Mucosa of gallbladder (tissue), 1 donor: ENCODE measurements around the gene CENPV. TPM values are rescaled to one million over a fixed set of nuclear protein-coding genes. Genes with fewer than 3 reads are reported as not detected.
"Not testable (repeated sequence)": the region's sequence is repeated elsewhere in the genome, so short reads cannot be mapped to it uniquely, and the experiment has no call there.

Experiments used
- DNase-seq: peaks from one replicate; pipeline ENCODE4 v3.0.0-alpha.2; 2020; ENCODE audit warnings: low spot score
- total RNA-seq: library from RNA; stranded (reverse); gene quantifications from one replicate; pipeline ENCODE4 v1.2.1, GENCODE V29; 2021
- donor health status: DM: no; HTN: no; CAD: no.

The CENPV gene
- total RNA-seq, 1 donor from 2014 or later = 37.8 TPM

DNA sequence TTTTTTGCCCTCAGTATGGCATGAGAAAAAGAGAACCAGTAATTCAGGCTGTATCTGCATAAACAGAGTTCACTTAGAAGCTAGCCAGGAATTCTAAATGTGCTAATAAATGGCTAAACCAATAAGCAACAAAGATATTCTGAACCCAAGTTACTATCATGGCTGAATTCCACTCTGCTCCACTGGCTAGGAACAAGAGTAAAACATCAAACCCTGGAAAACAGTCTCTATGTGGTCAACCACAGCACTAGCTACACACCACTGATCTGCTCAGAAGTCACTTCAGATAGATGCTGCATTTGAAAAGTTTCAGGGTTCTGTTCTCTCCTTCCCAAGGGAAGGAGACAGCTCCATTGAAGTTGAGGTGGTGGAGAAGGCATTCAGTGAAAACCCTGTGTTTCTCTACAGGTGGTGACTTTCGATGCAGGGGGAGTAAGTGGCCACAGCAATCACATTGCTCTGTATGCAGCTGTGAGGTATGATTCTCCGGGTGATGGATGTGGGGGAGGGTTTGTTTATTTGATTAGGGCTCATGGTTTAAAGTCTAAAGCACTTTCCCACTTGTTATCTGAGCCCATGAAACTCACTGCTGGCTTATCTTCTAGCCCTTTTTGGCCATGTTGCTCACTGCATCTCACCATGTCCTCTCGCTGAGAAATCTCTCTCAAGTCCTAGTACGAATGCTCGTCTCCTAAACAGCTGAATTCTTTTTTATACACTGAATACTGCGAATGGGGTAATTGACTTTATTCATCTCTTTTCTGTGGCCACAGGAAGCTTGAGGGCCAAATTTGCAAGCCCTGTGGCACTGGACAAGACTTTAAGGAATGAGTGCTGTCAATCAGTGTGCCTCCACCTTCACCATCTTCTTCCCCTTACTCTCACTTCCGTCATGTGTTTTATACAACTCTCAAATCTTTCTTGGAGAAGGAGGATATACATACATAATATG lies 39.9 kb downstream of the CENPV start:
- no peak for DNase-seq

DNA sequence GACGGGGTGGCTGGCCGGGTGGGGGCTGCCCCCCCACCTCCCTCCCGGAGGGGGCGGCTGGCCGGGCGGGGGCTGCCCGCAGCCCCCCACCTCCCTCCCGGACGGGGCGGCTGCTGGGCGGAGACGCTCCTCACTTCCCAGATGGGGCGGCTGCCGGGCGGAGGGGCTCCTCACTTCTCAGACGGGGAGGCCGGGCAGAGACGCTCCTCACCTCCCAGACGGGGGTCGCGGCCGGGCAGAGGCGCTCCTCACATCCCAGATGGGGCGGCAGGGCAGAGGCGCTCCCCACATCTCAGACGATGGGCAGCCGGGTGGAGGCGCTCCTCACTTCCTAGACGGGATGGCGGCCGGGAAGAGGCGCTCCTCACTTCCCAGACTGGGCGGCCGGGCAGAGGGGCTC lies 41.2 kb downstream of the CENPV start:
- not testable (repeated sequence) for DNase-seq

DNA sequence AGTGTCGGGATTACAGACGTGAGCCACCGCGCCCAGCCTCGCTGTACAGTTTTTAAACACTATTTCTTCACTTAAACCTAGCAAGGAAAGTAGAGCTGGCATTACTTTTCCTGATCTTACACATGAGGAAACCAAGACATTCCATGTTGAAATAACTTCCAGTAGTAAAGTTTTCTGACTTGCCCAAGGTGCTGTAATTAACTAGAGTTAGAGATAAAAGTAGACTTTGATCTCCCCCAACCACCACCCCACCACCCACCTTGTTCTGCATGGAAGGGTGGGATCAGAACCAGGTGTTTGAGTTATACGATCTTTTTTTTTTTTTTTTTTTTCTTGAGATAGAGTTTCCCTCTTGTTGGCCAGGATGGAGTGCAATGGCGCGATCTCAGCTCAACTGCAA lies 47.1 kb downstream of the CENPV start:
- DNase-seq = no peak

DNA sequence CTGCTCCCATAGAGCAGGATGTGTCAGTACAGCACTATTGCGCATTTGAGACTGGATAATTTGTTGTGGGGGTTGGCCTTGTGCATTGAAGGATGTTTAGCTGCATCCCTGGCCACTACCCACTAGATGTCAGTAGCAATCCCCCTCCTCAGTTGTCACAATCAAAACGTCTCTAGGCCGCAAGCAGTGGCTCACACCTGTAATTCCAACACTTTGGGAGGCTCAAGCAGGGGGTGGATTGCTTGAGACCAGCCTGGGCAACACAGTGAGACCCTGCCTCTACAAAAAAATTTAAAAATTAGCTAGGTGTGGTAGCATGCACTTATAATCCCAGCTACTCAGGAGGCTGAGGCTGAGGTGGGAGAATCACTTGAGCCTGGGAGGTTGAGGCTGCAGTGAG lies 48.4 kb downstream of the CENPV start:
- DNase-seq = no peak

DNA sequence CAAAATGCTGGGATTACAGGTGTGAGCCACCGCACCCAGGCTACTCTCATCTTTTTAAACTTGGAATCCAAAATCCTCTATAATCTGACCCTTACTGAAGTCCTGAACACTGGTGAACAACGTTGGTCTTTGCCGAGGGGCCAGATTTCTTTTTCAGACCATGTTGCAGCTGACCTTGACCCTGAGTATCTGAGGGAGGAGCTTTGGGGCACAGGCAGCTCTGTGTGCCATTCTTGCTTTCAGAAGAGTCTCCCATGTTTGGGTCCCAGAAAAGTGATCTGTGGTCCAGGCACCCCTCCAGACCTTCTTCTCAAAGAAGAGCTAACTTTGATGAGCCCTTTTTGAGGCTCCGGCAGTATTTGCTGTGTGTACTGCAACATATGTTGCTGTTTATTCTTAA lies 50.4 kb downstream of the CENPV start:
- DNase-seq = no peak

DNA sequence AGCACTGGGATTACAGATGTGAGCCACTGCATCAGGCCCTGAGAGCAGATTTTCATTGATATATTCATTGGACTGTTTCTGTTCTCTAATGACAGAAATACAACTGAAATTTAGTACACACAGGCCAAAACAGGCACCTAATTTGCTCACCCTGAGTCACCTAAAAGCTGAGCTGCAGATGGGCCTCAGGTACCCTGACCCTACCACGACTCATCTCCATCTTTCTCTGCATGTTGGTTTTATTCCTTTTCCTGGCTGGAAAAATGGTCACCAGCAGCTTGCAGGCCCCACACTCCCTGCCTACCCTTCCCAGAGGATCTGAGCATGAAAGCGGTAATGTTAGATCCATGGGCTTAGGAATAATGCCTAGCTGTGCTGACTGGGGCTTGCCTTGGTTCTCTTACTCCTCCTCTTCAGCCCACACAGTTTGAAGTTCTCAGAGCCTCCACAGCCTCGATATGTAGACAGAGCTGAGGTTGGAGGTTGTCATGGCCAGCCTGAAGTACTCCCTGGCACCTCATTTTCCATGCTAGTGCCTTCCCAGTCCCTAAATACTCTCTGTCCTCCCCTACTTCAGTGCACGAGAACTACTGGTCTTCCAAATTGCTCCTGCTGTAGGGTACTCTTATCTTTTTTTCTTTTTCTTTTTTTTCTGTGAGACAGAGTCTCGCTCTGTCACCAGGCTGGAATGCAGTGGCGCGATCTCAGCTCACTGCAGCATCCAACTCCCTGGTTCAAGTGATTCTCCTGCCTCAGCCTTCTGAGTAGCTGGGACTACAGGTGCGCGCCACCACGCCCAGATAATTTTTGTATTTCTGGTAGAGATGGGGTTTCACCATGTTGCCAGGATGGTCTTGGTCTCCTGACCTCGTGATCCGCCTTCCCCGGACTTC lies 51.1 kb downstream of the CENPV start:
- DNase-seq = no peak

DNA sequence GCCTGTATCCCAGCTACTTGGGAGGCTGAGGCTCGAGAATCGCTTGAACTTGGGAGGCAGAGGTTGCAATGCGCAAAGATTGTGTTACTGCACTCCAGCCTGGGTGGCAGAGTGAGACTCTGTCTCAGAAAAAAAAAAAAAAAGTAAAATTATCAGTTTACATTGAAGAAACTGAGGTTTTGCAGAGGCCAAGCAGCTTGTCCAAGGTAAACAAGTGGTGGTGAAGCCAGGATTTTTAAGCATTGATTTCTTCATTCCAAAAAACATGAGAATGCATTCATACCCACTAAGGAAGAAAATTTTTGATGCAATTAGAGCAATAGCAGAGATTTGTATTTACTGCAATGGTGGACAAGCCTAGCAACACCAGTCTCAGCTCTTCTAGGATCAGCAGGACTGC lies 52.7 kb downstream of the CENPV start:
- DNase-seq = no peak

DNA sequence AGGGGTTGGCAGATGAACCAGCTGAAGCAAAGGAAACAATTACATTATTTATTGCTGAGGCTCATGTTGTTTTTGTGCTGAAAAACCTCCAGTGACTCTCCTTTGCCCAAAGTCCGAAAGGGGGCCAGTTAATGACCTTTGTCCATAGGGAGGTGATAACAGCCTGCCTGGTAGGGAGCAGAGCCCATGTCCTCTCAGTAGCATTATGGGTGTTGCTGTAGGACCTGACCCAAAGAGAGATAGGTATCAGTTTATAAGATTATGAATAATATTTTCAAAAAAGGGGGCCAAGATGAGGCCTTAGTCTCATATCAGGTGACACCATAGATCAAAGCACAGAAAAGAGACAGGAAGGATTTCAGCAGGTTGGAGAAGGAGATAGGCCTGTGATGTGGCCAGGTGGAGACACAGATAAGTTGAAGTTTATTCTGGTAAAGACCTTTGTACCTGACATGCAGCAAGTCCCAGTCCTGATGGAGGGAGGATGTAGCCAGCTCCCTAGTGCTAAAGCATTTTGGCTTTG lies 55.1 kb downstream of the CENPV start:
- DNase-seq = no peak

DNA sequence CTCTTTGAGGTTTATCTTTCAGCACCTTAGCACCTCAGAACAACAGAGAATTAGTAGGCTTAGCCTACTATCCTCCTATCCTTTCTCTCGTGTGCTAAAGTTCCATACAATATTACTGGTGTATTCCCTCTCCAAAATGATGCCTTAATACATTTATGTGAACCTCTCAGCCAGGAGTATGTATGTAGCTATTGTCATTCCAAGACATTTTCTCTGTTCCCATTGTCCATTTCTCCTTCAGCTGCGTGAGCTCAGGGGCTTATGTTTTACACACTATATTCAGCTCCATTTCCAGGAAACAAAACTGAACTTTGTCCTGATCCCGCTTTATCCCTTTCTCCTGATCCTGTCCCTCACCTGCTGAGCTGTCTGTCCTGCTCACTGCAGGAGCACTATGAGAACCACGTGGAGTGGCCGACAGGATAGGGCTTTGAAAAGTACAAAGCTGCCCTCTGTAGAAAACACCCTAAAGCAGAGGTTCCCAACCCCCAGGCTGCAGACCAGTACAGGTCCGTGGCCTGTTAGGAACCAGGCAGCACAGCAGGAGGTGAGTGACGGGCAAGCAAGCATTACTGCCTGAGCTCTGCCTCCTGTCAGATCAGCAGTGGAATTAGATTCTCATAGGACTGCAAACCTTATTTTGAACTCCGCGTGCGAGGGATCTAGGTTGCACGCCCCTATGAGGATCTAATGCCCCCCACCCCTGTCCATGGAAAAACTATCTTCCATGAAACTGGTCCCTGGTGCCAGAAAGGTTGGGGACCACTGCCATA lies 55.7 kb downstream of the CENPV start:
- peak; percentile 25 for DNase-seq

DNA sequence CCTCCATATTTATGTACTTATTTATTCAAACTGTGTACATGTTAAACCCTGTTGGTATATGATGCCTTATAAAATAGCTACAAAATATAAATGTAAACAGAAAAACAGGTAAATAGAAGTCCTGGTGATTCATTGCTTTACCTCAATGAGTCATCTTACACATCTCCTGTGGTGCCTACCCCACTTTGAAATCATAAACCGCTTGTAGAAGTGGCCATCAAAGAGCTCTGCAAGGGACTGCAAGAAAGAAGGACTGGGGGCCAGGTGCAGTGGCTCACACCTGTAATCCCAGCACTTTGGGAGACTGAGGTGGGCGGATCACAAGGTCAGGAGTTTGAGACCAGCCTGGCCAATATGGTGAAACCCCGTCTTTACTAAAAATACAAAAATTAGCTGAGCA lies 57.2 kb downstream of the CENPV start:
- DNase-seq = not testable (repeated sequence)

DNA sequence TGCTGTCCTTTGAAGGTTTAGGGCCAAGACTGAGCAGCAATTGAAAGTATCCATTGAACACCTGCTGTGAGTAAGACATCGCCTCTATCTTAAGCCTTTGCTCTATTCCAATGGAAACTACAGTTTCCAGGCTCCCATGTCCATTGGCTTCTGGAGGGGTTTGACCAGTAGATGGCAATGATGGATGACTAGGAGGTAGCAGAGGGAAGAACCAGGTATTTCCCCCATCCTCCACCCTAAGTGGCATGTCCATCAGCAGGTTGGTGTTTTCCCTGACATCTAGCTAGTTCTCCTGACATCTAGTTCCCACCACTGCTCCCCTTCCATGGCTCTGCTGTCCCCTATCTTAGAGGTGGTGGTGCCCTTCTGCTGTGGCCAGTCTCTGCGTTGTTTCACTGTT lies 58.7 kb downstream of the CENPV start:
- DNase-seq = no peak

DNA sequence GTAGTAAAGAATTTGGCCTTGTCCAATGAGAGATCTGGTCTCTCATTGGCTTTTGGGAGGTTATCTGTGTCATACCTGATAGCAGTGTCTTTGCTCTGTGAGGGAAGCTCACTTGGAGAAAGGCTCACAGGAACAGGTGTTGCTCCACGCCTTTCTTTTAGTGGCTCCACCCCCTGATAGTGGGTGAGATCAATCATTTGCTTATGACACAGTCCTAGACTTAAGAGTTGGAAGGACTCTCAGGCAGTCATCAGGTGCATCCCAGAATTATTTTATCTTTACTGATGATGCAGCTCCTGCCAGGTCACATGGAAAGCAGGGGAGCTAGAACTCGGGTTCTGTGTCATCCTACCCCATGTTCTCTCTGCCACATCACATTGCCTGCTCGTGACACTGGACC lies 59.3 kb downstream of the CENPV start:
- DNase-seq = peak; percentile 40

Other genes with a start within 250 kb of the CENPV start
- gene NCOR1, start 137.9 kb downstream of the CENPV start, total RNA-seq = 139 TPM
- gene PIGL, start 136.3 kb downstream of the CENPV start, total RNA-seq = 23.5 TPM
- gene UBB, start 27.6 kb upstream of the CENPV start, total RNA-seq = 2,437 TPM
- gene TRPV2, start 62.1 kb upstream of the CENPV start, total RNA-seq = 31.0 TPM
- gene LRRC75A, start 138.7 kb upstream of the CENPV start, total RNA-seq = 7.0 TPM
- gene ZNF287, start 215.7 kb upstream of the CENPV start, total RNA-seq = 7.7 TPM